SIG-M5 (cell line): Measurements from ENCODE around the gene NFIX.

ENCODE experiments used
- DNase-seq: peaks from one replicate; lab custom pipeline; 2025; lab: John Stamatoyannopoulos, UW

NFIX gene

GRCh38 chr19:13128583-13128982, 133.3 kb downstream of the NFIX start:
- no peak for DNase-seq

GRCh38 chr19:13129384-13129783, 134.1 kb downstream of the NFIX start:
- DNase-seq: no peak

GRCh38 chr19:13130886-13131490, 135.7 kb downstream of the NFIX start:
- no peak for DNase-seq

- DNase-seq: no peak
Measured at GRCh38 chr19:13132471-13133180, 137.4 kb downstream of the NFIX start.

- no peak for DNase-seq
Measured at GRCh38 chr19:13133241-13133870, 138.1 kb downstream of the NFIX start.

- no peak for DNase-seq
Measured at GRCh38 chr19:13134626-13135025, 139.4 kb downstream of the NFIX start.

- no peak for DNase-seq
Measured at GRCh38 chr19:13135068-13136062, 140.1 kb downstream of the NFIX start.

- no peak for DNase-seq
Measured at GRCh38 chr19:13137290-13137794, 142.1 kb downstream of the NFIX start.

- no peak for DNase-seq
Measured at GRCh38 chr19:13138171-13138915, 143.1 kb downstream of the NFIX start.

- no peak for DNase-seq
Measured at GRCh38 chr19:13138916-13139198, 143.6 kb downstream of the NFIX start.

GRCh38 chr19:13139633-13140311, 144.5 kb downstream of the NFIX start:
- no peak for DNase-seq

GRCh38 chr19:13146763-13147563, 151.7 kb downstream of the NFIX start:
- DNase-seq: no peak
